ENCODE measurements around the gene TRPM5.

DNA sequence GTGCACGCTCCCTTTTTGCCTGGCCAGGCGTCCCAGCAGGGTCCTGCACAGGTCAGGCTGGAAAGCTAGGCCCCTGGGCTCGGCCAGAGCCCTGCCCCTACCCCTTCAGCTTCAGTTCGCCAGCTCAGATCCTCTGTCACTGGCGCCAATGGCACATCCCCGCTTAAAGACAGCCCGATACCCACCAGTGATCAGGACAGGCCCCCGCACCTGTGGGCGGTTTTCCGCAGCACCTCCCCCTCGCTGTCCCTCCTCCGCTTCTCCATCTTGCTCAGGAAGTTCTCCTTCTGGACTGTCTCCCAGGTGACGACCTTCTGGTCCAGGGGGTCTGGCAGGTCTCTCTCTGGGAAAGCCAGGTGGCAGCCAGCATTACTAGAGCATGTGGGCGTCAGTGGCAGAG lies 37.9 kb downstream of the TRPM5 start:
- TF ChIP-seq CTCF (IDR thresholded peaks at IDR 0.05), result no peak
- TF ChIP-seq, protein P1, sequence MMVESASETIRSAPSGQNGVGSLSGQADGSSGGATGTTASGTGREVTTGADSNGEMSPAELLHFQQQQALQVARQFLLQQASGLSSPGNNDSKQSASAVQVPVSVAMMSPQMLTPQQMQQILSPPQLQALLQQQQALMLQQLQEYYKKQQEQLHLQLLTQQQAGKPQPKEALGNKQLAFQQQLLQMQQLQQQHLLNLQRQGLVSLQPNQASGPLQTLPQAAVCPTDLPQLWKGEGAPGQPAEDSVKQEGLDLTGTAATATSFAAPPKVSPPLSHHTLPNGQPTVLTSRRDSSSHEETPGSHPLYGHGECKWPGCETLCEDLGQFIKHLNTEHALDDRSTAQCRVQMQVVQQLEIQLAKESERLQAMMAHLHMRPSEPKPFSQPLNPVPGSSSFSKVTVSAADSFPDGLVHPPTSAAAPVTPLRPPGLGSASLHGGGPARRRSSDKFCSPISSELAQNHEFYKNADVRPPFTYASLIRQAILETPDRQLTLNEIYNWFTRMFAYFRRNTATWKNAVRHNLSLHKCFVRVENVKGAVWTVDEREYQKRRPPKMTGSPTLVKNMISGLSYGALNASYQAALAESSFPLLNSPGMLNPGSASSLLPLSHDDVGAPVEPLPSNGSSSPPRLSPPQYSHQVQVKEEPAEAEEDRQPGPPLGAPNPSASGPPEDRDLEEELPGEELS (CRISPR knock-in tag; IDR thresholded peaks at IDR 0.05), result no peak
- TF ChIP-seq FOXK1 (CRISPR knock-in tag; IDR thresholded peaks at IDR 0.05), result no peak
- TF ChIP-seq, protein P2, sequence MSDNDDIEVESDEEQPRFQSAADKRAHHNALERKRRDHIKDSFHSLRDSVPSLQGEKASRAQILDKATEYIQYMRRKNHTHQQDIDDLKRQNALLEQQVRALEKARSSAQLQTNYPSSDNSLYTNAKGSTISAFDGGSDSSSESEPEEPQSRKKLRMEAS (CRISPR knock-in tag; IDR thresholded peaks at IDR 0.05), result no peak
- no peak for TF ChIP-seq E2F1 (CRISPR knock-in tag; IDR thresholded peaks at IDR 0.05)
- TF ChIP-seq, protein P3, sequence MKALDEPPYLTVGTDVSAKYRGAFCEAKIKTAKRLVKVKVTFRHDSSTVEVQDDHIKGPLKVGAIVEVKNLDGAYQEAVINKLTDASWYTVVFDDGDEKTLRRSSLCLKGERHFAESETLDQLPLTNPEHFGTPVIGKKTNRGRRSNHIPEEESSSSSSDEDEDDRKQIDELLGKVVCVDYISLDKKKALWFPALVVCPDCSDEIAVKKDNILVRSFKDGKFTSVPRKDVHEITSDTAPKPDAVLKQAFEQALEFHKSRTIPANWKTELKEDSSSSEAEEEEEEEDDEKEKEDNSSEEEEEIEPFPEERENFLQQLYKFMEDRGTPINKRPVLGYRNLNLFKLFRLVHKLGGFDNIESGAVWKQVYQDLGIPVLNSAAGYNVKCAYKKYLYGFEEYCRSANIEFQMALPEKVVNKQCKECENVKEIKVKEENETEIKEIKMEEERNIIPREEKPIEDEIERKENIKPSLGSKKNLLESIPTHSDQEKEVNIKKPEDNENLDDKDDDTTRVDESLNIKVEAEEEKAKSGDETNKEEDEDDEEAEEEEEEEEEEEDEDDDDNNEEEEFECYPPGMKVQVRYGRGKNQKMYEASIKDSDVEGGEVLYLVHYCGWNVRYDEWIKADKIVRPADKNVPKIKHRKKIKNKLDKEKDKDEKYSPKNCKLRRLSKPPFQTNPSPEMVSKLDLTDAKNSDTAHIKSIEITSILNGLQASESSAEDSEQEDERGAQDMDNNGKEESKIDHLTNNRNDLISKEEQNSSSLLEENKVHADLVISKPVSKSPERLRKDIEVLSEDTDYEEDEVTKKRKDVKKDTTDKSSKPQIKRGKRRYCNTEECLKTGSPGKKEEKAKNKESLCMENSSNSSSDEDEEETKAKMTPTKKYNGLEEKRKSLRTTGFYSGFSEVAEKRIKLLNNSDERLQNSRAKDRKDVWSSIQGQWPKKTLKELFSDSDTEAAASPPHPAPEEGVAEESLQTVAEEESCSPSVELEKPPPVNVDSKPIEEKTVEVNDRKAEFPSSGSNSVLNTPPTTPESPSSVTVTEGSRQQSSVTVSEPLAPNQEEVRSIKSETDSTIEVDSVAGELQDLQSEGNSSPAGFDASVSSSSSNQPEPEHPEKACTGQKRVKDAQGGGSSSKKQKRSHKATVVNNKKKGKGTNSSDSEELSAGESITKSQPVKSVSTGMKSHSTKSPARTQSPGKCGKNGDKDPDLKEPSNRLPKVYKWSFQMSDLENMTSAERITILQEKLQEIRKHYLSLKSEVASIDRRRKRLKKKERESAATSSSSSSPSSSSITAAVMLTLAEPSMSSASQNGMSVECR (CRISPR knock-in tag; IDR thresholded peaks at IDR 0.05; ENCODE audit: borderline replicate concordance), result no peak
- TF ChIP-seq CREB1 (CRISPR knock-in tag; IDR thresholded peaks at IDR 0.05), result no peak
- TF ChIP-seq JUN (CRISPR knock-in tag; IDR thresholded peaks at IDR 0.05), result no peak

Data from WTC11 (cell line).